Thyroid gland (tissue), 4 donors: ENCODE data around the gene USP49. TPM values are rescaled to one million over a fixed set of nuclear protein-coding genes. Genes with fewer than 3 reads are reported as not detected.

Experiments
- DNase-seq, 2 donors: peaks; one replicate each; pipeline ENCODE4 v3.0.0-alpha.2; 2019
- H3K27ac ChIP-seq, 3 donors: fragments of 200-600 bp; sonication (generic); 1 replicate in 2 of 3; 2 replicates in 1 of 3; pipeline ENCODE4 v1.5.1; 2016 to 2019; ENCODE audit warnings: mild to moderate bottlenecking in 1 of 3, moderate library complexity in 1 of 3
- H3K27me3 ChIP-seq: fragments of 200-600 bp; sonication (generic); one replicate; pipeline ENCODE4 v1.5.1; 2019
- H3K36me3 ChIP-seq, 2 donors: fragments of 200-600 bp; sonication (generic); one replicate each; pipeline ENCODE4 v1.5.1; 2016 to 2019
- H3K4me1 ChIP-seq, 2 donors: fragments of 200-600 bp; sonication (generic); one replicate each; pipeline ENCODE4 v1.5.1; 2017 to 2019
- H3K4me3 ChIP-seq, 3 donors: fragments of 200-600 bp; sonication (generic); replicated peaks in 1 of 3; 1 replicate in 2 of 3; 2 replicates in 1 of 3; pipeline ENCODE4 v1.5.1; 2016; ENCODE audit warnings: mild to moderate bottlenecking in 1 of 3
- H3K9me3 ChIP-seq: fragments of 200-600 bp; sonication (generic); one replicate; pipeline ENCODE4 v1.5.1; 2017
- POLR2A ChIP-seq, 2 donors: fragments of 450-650 bp; IDR thresholded peaks; one replicate each; pipeline ENCODE4 v1.6.1; 2017; ENCODE audit warnings: antibody characterized with exemption in 2 of 2, mild to moderate bottlenecking in 2 of 2, moderate library complexity in 1 of 2
- WGBS, 2 donors: methylation state at CpG; one replicate each; pipeline ENCODE4 v1.1.5; 2017; 5-methylcytosine and 5-hydroxymethylcytosine counted together
- intact Hi-C: fragments of 100-400 bp; cut with DNase I; formaldehyde crosslinking; loops from one replicate; pipeline ENCODE4 v1.15.1; 2023
- total RNA-seq, 4 donors: library from RNA; depleted of rRNA; stranded (reverse); fragments of >200 nt; gene quantifications; one replicate each; pipeline ENCODE4 v1.2.3, GENCODE V29; 2016
- TF ChIP-seq, protein P1 (sequence below), 6 experiments: fragments of 200-600 bp in 3 of 6; fragments of 450-650 bp in 3 of 6; sonication (generic) in 3 of 6; IDR thresholded peaks; one replicate each; pipeline ENCODE4 v1.5.1; 2016 to 2019; ENCODE audit warnings: antibody characterized with exemption in 6 of 6, mild to moderate bottlenecking in 2 of 6, inconsistent platforms in 1 of 6, moderate library complexity in 1 of 6

USP49 gene
- total RNA-seq, 4 donors from 2014 or later: 9.8 to 17.5 (median 13.8) TPM

DNA sequence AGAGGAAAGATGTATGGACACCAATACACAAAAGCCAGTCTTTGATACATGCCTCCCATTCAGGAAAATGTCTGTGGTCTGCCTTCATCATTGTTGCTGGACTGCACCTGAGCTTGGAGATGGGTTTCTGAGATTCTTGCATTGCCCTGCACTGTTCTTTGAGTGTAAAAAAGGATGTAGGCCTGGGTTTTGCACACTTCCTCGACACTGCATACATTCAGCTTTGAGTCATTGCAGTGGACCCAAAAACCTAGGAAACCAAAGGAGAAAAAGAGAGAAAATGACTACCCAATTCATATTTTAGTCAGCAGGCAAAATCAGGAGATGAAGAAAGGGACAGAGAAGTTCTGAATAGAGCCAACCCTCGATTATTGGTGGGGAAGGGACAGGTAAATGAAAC, 98.7 kb downstream of the USP49 start:
- no peak for DNase-seq
- no peak for TF ChIP-seq POLR2A (IDR thresholded peaks at IDR 0.05)
- TF ChIP-seq, protein P1, sequence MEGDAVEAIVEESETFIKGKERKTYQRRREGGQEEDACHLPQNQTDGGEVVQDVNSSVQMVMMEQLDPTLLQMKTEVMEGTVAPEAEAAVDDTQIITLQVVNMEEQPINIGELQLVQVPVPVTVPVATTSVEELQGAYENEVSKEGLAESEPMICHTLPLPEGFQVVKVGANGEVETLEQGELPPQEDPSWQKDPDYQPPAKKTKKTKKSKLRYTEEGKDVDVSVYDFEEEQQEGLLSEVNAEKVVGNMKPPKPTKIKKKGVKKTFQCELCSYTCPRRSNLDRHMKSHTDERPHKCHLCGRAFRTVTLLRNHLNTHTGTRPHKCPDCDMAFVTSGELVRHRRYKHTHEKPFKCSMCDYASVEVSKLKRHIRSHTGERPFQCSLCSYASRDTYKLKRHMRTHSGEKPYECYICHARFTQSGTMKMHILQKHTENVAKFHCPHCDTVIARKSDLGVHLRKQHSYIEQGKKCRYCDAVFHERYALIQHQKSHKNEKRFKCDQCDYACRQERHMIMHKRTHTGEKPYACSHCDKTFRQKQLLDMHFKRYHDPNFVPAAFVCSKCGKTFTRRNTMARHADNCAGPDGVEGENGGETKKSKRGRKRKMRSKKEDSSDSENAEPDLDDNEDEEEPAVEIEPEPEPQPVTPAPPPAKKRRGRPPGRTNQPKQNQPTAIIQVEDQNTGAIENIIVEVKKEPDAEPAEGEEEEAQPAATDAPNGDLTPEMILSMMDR (IDR thresholded peaks at IDR 0.05): no peak
- 86 to 89% methylated on average over 2 of the region's 2 CpGs for WGBS, 2 donors
- intact Hi-C loops: no loop called here
- no peaks in the 10 kb centered on the region for H3K9me3 ChIP-seq
- no peak overlapping the region for H3K27ac ChIP-seq
- H3K27me3 ChIP-seq: no peaks in the 10 kb centered on the region
- H3K36me3 ChIP-seq: peaks cover 15 to 29% of the 10 kb centered on the region in 2 donors
- no peaks in the 10 kb centered on the region for H3K4me1 ChIP-seq
- H3K4me3 ChIP-seq: no peak overlapping the region

DNA sequence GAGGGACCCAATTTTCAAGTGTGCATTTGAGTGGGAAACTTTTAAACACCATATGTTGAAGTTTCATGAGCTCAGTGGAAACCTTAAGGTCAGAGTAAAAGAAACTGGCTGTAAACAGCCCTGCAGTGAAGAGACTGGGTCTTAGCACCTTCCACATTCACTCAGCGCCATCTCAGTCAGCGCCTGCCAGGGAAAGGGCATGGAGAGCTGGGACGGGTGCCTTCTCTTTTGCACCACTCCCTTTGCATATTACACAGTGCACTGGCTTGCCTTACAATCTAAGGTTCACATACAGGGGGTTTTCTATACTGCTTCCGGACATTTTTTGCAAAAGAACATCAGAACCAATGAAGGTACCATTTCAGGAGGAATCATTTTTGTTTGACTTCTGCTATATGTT, 103.2 kb downstream of the USP49 start:
- Histone ChIP-seq H3K27me3 (no peaks in the 10 kb centered on the region), H3K36me3 (peaks cover 21 to 29% of the 10 kb centered on the region in 2 donors), H3K27ac (no peak overlapping the region), H3K9me3 (no peaks in the 10 kb centered on the region), H3K4me3 (no peak overlapping the region), H3K4me1 (peaks cover 0 to 8% of the 10 kb centered on the region in 2 donors)
- TF ChIP-seq POLR2A (IDR thresholded peaks at IDR 0.05): no peak
- TF ChIP-seq, protein P1 (IDR thresholded peaks at IDR 0.05): no peak
- 84 to 87% methylated on average over 4 of the region's 4 CpGs for WGBS, 2 donors
- no peak for DNase-seq
- intact Hi-C loops: no loop called here

DNA sequence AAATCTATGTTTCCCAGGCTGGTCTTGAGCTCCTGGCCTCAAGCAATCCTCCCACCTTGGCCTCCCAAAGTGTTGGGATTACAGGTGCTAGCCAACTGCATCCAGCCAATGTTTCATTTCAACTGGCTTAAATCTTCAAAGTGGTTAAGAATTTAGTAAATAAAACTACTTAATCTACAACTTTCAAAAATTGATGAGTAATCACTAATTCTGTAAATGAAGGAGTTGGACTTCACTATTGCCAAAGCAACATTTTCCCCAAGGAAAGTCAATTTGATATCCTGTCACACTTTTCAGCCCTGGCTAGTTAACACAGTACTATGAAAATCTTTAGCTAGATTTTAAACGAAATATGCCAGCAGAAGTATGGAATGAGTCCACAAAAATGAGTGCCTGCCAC, 103.9 kb downstream of the USP49 start:
- Histone ChIP-seq H3K9me3 (no peaks in the 10 kb centered on the region), H3K27me3 (no peaks in the 10 kb centered on the region), H3K4me1 (peaks cover under 1 to 8% of the 10 kb centered on the region in 2 donors), H3K27ac (no peak overlapping the region), H3K4me3 (no peak overlapping the region), H3K36me3 (peaks cover 21 to 29% of the 10 kb centered on the region in 2 donors)
- intact Hi-C loops: no loop called here
- no peak for TF ChIP-seq POLR2A (IDR thresholded peaks at IDR 0.05)
- TF ChIP-seq, protein P1 (IDR thresholded peaks at IDR 0.05): no peak
- DNase-seq: no peak
- WGBS, 2 donors: 88 to 89% methylated on average over 1 of the region's 1 CpG

DNA sequence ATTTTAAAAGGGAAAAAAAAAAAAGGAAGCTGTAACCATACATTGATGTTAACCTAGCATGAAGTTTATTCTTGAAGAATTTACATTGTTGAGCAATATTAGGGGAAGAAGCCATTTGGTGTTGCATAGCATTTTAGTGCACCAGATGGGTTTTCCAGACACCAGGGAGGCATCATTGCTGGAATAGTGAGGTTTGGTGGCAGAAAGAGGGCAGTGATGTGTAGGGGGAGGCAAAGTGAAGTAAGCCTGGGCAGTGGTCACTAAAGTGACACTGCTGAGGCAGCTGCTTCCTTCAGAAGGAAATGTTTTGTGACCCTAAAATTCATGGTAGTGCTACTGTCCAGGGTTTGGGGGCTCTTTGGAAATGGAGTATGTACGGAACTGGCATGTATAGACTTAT, 105.1 kb downstream of the USP49 start:
- Histone ChIP-seq H3K4me3 (no peak overlapping the region), H3K27me3 (no peaks in the 10 kb centered on the region), H3K27ac (no peak overlapping the region), H3K9me3 (no peaks in the 10 kb centered on the region), H3K4me1 (peaks cover 7 to 20% of the 10 kb centered on the region in 2 donors), H3K36me3 (peaks cover 12 to 18% of the 10 kb centered on the region in 2 donors)
- TF ChIP-seq POLR2A (IDR thresholded peaks at IDR 0.05): no peak
- TF ChIP-seq, protein P1 (IDR thresholded peaks at IDR 0.05): no peak
- intact Hi-C loops: no loop called here
- DNase-seq: no peak
- 93 to 100% methylated on average over 1 of the region's 1 CpG for WGBS, 2 donors

DNA sequence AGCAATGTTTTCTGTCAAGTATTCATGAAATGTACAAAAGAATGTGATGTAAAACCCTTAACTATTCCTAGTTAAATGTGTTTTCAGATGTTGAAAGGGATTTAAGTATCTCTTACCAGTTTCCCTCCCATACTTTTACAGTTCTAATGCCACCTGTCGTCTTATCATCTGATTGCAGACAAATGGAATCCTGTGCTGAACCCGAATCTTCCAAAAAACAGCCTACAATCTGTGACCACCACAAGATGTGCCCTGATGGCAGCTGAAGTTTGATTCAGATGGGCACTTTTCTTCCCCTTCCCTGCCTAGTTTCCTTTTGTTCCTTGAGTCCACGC, 105.8 kb downstream of the USP49 start:
- no peak for TF ChIP-seq POLR2A (IDR thresholded peaks at IDR 0.05)
- TF ChIP-seq, protein P1 (IDR thresholded peaks at IDR 0.05): no peak
- Histone ChIP-seq H3K36me3 (peaks cover 12 to 15% of the 10 kb centered on the region in 2 donors), H3K27me3 (no peaks in the 10 kb centered on the region), H3K4me3 (no peak overlapping the region), H3K27ac (no peak overlapping the region), H3K4me1 (peaks cover 7 to 20% of the 10 kb centered on the region in 2 donors), H3K9me3 (no peaks in the 10 kb centered on the region)
- WGBS, 2 donors: 87 to 89% methylated on average over 3 of the region's 3 CpGs
- DNase-seq: no peak
- intact Hi-C loops: loop anchor here (5.0 to 10.0 kb wide), 3 partner anchors 133 to 425 kb away; partner anchors contain the start of genes BYSL, MED20 and MRPS10
